ENCODE data around the gene MLLT10. TPM values are rescaled to one million over a fixed set of nuclear protein-coding genes. Genes with fewer than 3 reads are reported as not detected.

The MLLT10 gene
- total RNA-seq, 6 experiments from 2014 or later, result 15.8 to 49.4 (median 20.1) TPM

DNA sequence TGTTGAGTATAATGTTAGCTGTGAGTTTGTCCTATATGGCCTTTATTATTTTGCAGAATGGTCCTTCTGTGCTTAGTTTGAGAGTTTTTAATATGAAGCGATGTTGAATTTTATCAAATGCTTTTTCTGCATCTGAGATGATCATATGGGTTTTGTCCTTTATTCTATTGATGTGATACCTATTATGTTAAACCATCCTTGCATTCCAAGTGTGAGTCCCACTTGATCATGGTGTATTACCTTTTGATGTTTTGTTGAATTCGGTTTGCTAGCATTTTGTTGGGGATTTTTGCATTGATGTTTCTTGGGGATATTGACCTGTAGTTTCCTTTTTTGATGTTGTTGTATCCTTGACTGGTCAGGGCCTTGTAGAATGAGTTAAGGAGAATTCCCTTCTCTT, 166.4 kb downstream of the MLLT10 start:
- H3K4me1 ChIP-seq, result no peaks in the 10 kb centered on the region
- intact Hi-C loops (cut with DNase I), result no loop called here
- ATAC-seq (no peak), DNase-seq (no peak)
- H3K4me3 ChIP-seq, result no peak overlapping the region
- H3K36me3 ChIP-seq, result no peaks in the 10 kb centered on the region
- no peaks in the 10 kb centered on the region for H3K27me3 ChIP-seq
- peaks cover 0 to 5% (median 0%) of the 10 kb centered on the region in 4 donors for H3K9me3 ChIP-seq
- 97% methylated on average over 2 of the region's 2 CpGs for WGBS (ENCODE audit: insufficient coverage, low coverage, low lambda C conversion rate, missing lambda C conversion rate)
- H3K27ac ChIP-seq, result no peak overlapping the region
- TF ChIP-seq POLR2A (IDR thresholded peaks at IDR 0.05), result no peak
- TF ChIP-seq, protein P1, sequence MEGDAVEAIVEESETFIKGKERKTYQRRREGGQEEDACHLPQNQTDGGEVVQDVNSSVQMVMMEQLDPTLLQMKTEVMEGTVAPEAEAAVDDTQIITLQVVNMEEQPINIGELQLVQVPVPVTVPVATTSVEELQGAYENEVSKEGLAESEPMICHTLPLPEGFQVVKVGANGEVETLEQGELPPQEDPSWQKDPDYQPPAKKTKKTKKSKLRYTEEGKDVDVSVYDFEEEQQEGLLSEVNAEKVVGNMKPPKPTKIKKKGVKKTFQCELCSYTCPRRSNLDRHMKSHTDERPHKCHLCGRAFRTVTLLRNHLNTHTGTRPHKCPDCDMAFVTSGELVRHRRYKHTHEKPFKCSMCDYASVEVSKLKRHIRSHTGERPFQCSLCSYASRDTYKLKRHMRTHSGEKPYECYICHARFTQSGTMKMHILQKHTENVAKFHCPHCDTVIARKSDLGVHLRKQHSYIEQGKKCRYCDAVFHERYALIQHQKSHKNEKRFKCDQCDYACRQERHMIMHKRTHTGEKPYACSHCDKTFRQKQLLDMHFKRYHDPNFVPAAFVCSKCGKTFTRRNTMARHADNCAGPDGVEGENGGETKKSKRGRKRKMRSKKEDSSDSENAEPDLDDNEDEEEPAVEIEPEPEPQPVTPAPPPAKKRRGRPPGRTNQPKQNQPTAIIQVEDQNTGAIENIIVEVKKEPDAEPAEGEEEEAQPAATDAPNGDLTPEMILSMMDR (IDR thresholded peaks at IDR 0.05), result no peak

DNA sequence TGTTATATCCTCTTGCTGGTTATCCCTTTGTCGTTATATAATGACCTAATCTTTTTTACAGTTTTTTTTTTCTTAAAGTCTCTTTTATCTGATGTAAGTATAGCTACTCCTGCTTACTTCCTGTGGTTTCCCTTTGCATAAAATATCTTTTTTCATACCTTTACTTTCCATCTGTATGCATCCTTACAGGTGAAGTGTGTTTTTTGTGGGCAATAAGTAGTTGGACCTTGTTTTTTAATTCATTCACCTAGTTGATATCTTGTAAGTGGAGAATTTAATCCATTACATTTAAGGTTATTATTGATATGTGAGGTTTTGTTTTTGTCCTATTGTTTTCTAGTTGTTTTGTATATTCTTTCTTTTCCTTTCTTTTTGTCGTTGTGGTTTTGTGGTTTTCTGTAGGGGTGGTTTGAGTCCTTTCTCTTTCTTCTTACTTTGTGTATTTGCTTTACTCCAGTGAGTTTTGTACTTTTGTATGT, 168.6 kb downstream of the MLLT10 start:
- Histone ChIP-seq H3K36me3 (no peaks in the 10 kb centered on the region), H3K9me3 (peaks cover 0 to 5% (median 0%) of the 10 kb centered on the region in 4 donors), H3K27ac (no peak overlapping the region), H3K4me1 (no peaks in the 10 kb centered on the region), H3K27me3 (no peaks in the 10 kb centered on the region), H3K4me3 (no peak overlapping the region)
- 57% methylated on average over 2 of the region's 2 CpGs for WGBS (ENCODE audit: insufficient coverage, low coverage, low lambda C conversion rate, missing lambda C conversion rate)
- ATAC-seq (no peak), DNase-seq (no peak)
- TF ChIP-seq, protein P1 (IDR thresholded peaks at IDR 0.05), result no peak
- TF ChIP-seq POLR2A (IDR thresholded peaks at IDR 0.05), result no peak
- intact Hi-C loops (cut with DNase I), result no loop called here

DNA sequence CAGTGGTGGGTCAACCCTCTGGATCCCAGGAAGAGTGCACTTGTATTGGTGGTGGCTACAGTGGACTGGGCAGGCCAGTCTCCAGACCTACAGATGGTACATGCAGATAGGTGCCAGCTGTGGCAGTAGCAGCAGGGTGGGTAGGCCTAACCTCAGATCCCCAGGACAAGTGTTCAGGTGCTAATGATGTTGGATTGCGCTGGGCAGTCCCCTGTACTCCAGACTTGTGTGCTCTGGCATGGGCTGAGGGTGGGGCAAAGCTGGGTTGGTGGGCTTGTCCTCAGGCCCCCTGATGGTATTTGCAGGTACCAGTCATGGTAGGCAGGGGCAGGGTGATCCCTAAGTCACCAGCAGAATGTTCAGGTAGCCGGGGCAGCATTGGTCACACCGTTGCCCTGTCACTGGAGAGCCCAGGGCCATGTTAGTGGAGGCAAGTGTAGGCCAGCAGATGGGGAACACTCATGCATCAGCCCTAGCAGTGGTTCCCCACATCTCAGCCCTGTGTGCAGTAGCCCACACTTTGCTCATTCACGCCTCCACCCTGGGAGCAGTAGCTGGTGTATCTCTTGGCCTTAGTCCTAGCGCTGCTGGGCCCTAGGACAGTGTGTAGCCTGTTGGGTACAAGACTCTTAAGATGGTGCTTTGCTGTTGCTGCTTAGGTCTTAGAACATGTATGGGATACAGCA, 171.3 kb downstream of the MLLT10 start:
- Histone ChIP-seq H3K27ac (no peak overlapping the region), H3K4me1 (no peaks in the 10 kb centered on the region), H3K4me3 (no peak overlapping the region), H3K36me3 (peaks cover 0 to 6% (median 2%) of the 10 kb centered on the region in 4 donors), H3K27me3 (no peaks in the 10 kb centered on the region), H3K9me3 (peaks cover 0 to 1% (median 0%) of the 10 kb centered on the region in 4 donors)
- no peak for TF ChIP-seq POLR2A (IDR thresholded peaks at IDR 0.05)
- TF ChIP-seq, protein P1 (IDR thresholded peaks at IDR 0.05), result no peak
- no CpG with 5 or more reads among the region's 5 CpGs for WGBS (ENCODE audit: insufficient coverage, low coverage, low lambda C conversion rate, missing lambda C conversion rate)
- intact Hi-C loops (cut with DNase I), result no loop called here
- ATAC-seq (peak in 2 of 4 donors; percentile 27 to 32), DNase-seq (no peak)

DNA sequence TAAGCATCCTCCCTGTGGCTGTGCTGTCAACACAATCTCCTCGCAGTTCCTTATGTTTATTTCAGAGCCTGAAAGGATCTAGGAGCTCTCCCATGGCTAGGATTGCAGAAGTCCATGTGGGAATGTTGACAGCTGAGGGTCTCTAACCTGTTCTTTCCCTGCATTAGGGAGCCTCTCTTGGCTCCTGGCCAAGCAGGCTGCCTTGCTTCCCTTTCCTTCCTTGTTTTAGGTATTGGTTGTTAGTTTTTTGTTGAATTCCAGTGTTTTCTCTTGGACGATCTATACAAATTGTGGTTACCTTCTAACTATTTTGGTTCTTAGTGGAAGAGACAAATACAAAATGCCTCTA, 171.8 kb downstream of the MLLT10 start:
- intact Hi-C loops (cut with DNase I), result no loop called here

More for the DNA sequence above, 171.8 kb downstream of the MLLT10 start:
- Histone ChIP-seq H3K27ac (no peak overlapping the region), H3K4me3 (no peak overlapping the region), H3K4me1 (no peaks in the 10 kb centered on the region), H3K36me3 (peaks cover 0 to 6% (median 2%) of the 10 kb centered on the region in 4 donors), H3K9me3 (no peaks in the 10 kb centered on the region), H3K27me3 (no peaks in the 10 kb centered on the region)
- WGBS (ENCODE audit: insufficient coverage, low coverage, low lambda C conversion rate, missing lambda C conversion rate), result 100% methylated on average over 1 of the region's 2 CpGs
- ATAC-seq (no peak), DNase-seq (no peak)
- TF ChIP-seq POLR2A (IDR thresholded peaks at IDR 0.05), result no peak
- TF ChIP-seq, protein P1 (IDR thresholded peaks at IDR 0.05), result no peak

Measured in right lobe of liver (tissue), 6 donors.